ENCODE data around the gene KCNJ11. TPM values are rescaled to one million over a fixed set of nuclear protein-coding genes. Genes with fewer than 3 reads are reported as not detected.

The KCNJ11 gene
- total and polyA plus RNA-seq, 2 of the 13 experiments (the other 11 are each of a cell fraction or from before 2014, with no cell fraction given): 0.38 to 1.6 TPM

DNA sequence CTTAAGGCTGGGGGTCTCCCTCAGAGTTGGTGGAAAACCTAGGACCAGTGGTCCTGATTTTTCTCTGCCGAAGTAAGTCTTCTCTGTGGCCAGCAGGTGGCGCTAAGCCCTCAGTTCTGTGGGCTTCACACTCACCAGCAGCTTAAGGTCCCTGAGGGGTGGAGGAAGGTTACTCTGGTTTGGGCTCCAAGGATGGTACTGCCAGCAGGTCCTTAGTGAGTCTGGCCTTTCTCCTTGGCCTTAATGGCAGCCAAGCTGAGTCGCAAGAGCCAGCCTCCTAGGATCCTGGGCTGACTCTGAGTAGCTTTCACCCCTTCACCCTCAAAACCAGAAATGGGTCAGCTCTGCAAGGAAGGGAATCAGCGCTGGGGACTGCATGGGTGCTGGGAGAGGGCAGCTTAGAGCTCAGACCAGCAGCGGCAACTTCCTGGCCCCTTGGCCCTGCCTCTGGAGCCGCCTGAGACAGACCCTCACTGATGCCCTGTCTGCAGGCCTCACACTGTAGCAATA, 4.4 kb downstream of the KCNJ11 start (continued):
- no peak for TF ChIP-seq MIXL1 (CRISPR knock-in tag; IDR thresholded peaks at IDR 0.05)
- TF ChIP-seq ZNF7 (CRISPR knock-in tag; IDR thresholded peaks at IDR 0.05): no peak
- TF ChIP-seq FOXA3 (CRISPR knock-in tag; IDR thresholded peaks at IDR 0.05): no peak
- TF ChIP-seq TSC22D2 (CRISPR knock-in tag; IDR thresholded peaks at IDR 0.05; ENCODE audit: borderline replicate concordance): no peak
- TF ChIP-seq, protein P1, sequence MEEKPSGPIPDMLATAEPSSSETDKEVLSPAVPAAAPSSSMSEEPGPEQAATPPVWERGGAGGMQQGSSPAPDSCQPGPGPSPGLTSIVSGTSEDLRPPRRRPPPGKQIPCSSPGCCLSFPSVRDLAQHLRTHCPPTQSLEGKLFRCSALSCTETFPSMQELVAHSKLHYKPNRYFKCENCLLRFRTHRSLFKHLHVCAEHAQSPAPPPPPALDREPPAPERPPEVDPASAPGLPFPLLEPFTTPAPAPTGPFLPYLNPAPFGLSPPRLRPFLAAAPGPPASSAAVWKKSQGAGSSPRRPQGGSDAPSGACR (CRISPR knock-in tag; IDR thresholded peaks at IDR 0.05): no peak
- no peak for TF ChIP-seq ZNF605 (CRISPR knock-in tag; IDR thresholded peaks at IDR 0.05)
- no peak for TF ChIP-seq FOXK2 (IDR thresholded peaks at IDR 0.05)
- peak; percentile 50 for TF ChIP-seq XRCC5 (optimal IDR thresholded peaks at IDR 0.05; ENCODE audit: low read length)
- TF ChIP-seq PHF21A (CRISPR knock-in tag; IDR thresholded peaks at IDR 0.05): no peak
- 0 out of 2 replicates have a peak, but pooled peaks have one; percentile 25 for TF ChIP-seq ZNF598 (CRISPR knock-in tag; IDR thresholded peaks at IDR 0.05; ENCODE audit: borderline replicate concordance)
- no peak for TF ChIP-seq ZNF83 (CRISPR knock-in tag; IDR thresholded peaks at IDR 0.05; ENCODE audit: borderline replicate concordance)
- TF ChIP-seq AKAP8 (CRISPR knock-in tag; IDR thresholded peaks at IDR 0.05): 0 out of 2 replicates have a peak, but pooled peaks have one; percentile 39
- no peak for TF ChIP-seq AHR (CRISPR knock-in tag; IDR thresholded peaks at IDR 0.05)
- TF ChIP-seq, protein P2, sequence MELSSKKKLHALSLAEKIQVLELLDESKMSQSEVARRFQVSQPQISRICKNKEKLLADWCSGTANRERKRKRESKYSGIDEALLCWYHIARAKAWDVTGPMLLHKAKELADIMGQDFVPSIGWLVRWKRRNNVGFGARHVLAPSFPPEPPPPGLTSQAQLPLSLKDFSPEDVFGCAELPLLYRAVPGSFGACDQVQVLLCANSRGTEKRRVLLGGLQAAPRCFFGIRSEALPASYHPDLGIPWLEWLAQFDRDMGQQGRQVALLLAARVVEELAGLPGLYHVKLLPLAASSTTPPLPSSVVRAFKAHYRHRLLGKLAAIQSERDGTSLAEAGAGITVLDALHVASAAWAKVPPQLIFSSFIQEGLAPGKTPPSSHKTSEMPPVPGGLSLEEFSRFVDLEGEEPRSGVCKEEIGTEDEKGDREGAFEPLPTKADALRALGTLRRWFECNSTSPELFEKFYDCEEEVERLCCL (CRISPR knock-in tag; IDR thresholded peaks at IDR 0.05; ENCODE audit: borderline replicate concordance): no peak
- TF ChIP-seq, protein P3, sequence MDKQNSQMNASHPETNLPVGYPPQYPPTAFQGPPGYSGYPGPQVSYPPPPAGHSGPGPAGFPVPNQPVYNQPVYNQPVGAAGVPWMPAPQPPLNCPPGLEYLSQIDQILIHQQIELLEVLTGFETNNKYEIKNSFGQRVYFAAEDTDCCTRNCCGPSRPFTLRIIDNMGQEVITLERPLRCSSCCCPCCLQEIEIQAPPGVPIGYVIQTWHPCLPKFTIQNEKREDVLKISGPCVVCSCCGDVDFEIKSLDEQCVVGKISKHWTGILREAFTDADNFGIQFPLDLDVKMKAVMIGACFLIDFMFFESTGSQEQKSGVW (CRISPR knock-in tag; IDR thresholded peaks at IDR 0.05; ENCODE audit: borderline replicate concordance): no peak
- TF ChIP-seq, protein P4, sequence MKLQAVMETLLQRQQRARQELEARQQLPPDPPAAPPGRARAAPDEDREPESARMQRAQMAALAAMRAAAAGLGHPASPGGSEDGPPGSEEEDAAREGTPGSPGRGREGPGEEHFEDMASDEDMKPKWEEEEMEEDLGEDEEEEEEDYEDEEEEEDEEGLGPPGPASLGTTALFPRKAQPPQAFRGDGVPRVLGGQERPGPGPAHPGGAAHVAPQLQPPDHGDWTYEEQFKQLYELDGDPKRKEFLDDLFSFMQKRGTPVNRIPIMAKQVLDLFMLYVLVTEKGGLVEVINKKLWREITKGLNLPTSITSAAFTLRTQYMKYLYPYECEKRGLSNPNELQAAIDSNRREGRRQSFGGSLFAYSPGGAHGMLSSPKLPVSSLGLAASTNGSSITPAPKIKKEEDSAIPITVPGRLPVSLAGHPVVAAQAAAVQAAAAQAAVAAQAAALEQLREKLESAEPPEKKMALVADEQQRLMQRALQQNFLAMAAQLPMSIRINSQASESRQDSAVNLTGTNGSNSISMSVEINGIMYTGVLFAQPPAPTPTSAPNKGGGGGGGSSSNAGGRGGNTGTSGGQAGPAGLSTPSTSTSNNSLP (IDR thresholded peaks at IDR 0.05; ENCODE audit: low read depth, low read length): no peak
- TF ChIP-seq ZSCAN29 (CRISPR knock-in tag; conservative IDR thresholded peaks at IDR 0.05): no peak
- TF ChIP-seq ZNF3 (CRISPR knock-in tag; IDR thresholded peaks at IDR 0.05): no peak
- peak; percentile 43; the same call in 1 of the 2 replicates for TF ChIP-seq REPIN1 (CRISPR knock-in tag; IDR thresholded peaks at IDR 0.05; ENCODE audit: borderline replicate concordance, low read depth)
- TF ChIP-seq KLF12 (CRISPR knock-in tag; IDR thresholded peaks at IDR 0.05; ENCODE audit: borderline replicate concordance): no peak
- no peak for TF ChIP-seq FIP1L1 (IDR thresholded peaks at IDR 0.05; ENCODE audit: borderline replicate concordance, insufficient read depth, low read depth, low read length)
- no peak for TF ChIP-seq MED13 (CRISPR knock-in tag; IDR thresholded peaks at IDR 0.05)
- no peak for TF ChIP-seq ZNF766 (CRISPR knock-in tag; IDR thresholded peaks at IDR 0.05; ENCODE audit: borderline replicate concordance)
- TF ChIP-seq SALL1 (CRISPR knock-in tag; IDR thresholded peaks at IDR 0.05): 0 out of 2 replicates have a peak, but pooled peaks have one; percentile 10
